Pancreas (tissue), 10 donors: ENCODE data around the gene ZNF578. TPM values are rescaled to one million over a fixed set of nuclear protein-coding genes. Genes with fewer than 3 reads are reported as not detected.
"Not testable (repeated sequence)": the region's sequence is repeated elsewhere in the genome, so short reads cannot be mapped to it uniquely, and the experiment has no call there.

Source experiments
- ATAC-seq, 4 donors: fragments of 200-7000 bp; cut with Tn5 transposase; one replicate each; pipeline versions ENCODE4 v1.8.0 to v1.9.1; 2020; ENCODE audit warnings: mild to moderate bottlenecking in 4 of 4, moderate library complexity in 4 of 4
- DNase-seq, 6 donors: peaks; one replicate each; pipeline ENCODE4 v3.0.0-alpha.2; 2020
- FAIRE-seq: peaks from 2 replicates; lab custom pipeline; 2012; peaks lifted over from hg19 to GRCh38; lab: Jason Lieb, UNC
- H3K27ac ChIP-seq, 4 donors: fragments of 200-600 bp; sonication (generic); 1 replicate in 3 of 4; 2 replicates in 1 of 4; pipeline versions ENCODE4 v1.5.0 to v1.8.0; 2020
- H3K27me3 ChIP-seq, 4 donors: fragments of 200-600 bp; one replicate each; pipeline ENCODE4 v1.8.0; 2021
- H3K36me3 ChIP-seq, 3 donors: fragments of 200-600 bp; sonication (generic) in 1 of 3; one replicate each; pipeline versions ENCODE4 v1.5.0 to v1.8.0; 2020 to 2021
- H3K4me1 ChIP-seq, 3 donors: fragments of 200-600 bp; one replicate each; pipeline ENCODE4 v1.8.0; 2021
- H3K4me3 ChIP-seq, 4 donors: fragments of 200-600 bp; sonication (generic) in 2 of 4; one replicate each; pipeline versions ENCODE4 v1.5.0 to v1.8.0; 2020 to 2021
- H3K9me3 ChIP-seq, 4 donors: fragments of 200-600 bp; one replicate each; pipeline ENCODE4 v1.8.0; 2021
- CTCF ChIP-seq, 4 donors: fragments of 200-600 bp; sonication (generic) in 3 of 4; IDR thresholded peaks; one replicate each; pipeline versions ENCODE4 v1.5.0 to v1.8.0; 2021; ENCODE audit warnings: antibody characterized with exemption in 4 of 4
- WGBS, 2 donors: extraction: QIAGEN DNeasy Blood & Tissue Kit; methylation state at CpG; one replicate each; pipeline ENCODE4 v1.1.7; 2013; 5-methylcytosine and 5-hydroxymethylcytosine counted together
- intact Hi-C, 3 donors: fragments of 100-400 bp; cut with DNase I; formaldehyde crosslinking; loops; one replicate each; pipeline versions ENCODE4 v1.11.1 to v1.14.2; 2022
- polyA plus RNA-seq, 2 donors: library from polyadenylated mRNA; stranded (reverse); fragments of 200-250 nt; gene quantifications; one replicate each; pipeline ENCODE4 v1.2.3, GENCODE V29; 2013
- total RNA-seq, 6 donors: library from RNA; stranded (reverse); fragmentation: NEBNext Ultra II Directional in 4 of 6; extraction: Animal tissue kit (Norgen Biotek cat#: 25700) in 4 of 6; gene quantifications; one replicate each; pipeline versions ENCODE4 v1.2.1 to v1.2.4, GENCODE V29; 2021 to 2023
- donor health status: healthy with polysubstance abuse.
- donor health status: DM: no; HTN: no; CAD: no; lungs with moderate emphysema.
- donor health status: DM: no; HTN: no; CAD: no.
- donor health status: control.
- donor health status: control.
- donor health status: Bipolar disorder and iron deficiency.
- donor health status: DM: yes; HTN: yes; CAD: no.
- donor health status: DM: no; HTN: no; CAD: no.
- donor health status: DM: no; HTN: no; CAD: no.
- donor health status: DM: yes; HTN: yes; CAD: no.

ZNF578 gene
- total and polyA plus RNA-seq, 8 donors = 0.15 to 2.0 (median 0.56) TPM

- H3K4me3 ChIP-seq = no peak overlapping the region
- no peak overlapping the region for H3K27ac ChIP-seq
- H3K36me3 ChIP-seq = no peaks in the 10 kb centered on the region
- DNase-seq (no peak), ATAC-seq (no peak), FAIRE-seq (no peak)
- intact Hi-C loops = no loop called here
- 20 to 21% methylated on average over 2 of the region's 2 CpGs for WGBS, 2 donors
- H3K4me1 ChIP-seq = no peaks in the 10 kb centered on the region
- H3K27me3 ChIP-seq = no peaks in the 10 kb centered on the region
- no peak for TF ChIP-seq CTCF (IDR thresholded peaks at IDR 0.05)
- H3K9me3 ChIP-seq = no peaks in the 10 kb centered on the region
These were observed 65.3 kb downstream of the ZNF578 start for GRCh38 chr19:52518646-52519045.

GRCh38 chr19:52519175-52519574 lies 65.8 kb downstream of the ZNF578 start:
- H3K4me1 ChIP-seq, intact Hi-C loops, H3K27me3 ChIP-seq, H3K4me3 ChIP-seq, FAIRE-seq, DNase-seq, H3K27ac ChIP-seq, ATAC-seq, H3K9me3 ChIP-seq, H3K36me3 ChIP-seq: not testable (repeated sequence)
- WGBS, 2 donors = 25 to 28% methylated on average over 6 to 7 of the region's 7 CpGs

- FAIRE-seq (no peak), DNase-seq (no peak), ATAC-seq (no peak)
- no peaks in the 10 kb centered on the region for H3K4me1 ChIP-seq
- no peak for TF ChIP-seq CTCF (IDR thresholded peaks at IDR 0.05)
- H3K4me3 ChIP-seq = no peak overlapping the region
- H3K9me3 ChIP-seq = no peaks in the 10 kb centered on the region
- intact Hi-C loops = no loop called here
- WGBS, 2 donors = 36 to 46% methylated on average over 4 of the region's 4 CpGs
- no peaks in the 10 kb centered on the region for H3K27me3 ChIP-seq
- no peak overlapping the region for H3K27ac ChIP-seq
- H3K36me3 ChIP-seq = no peaks in the 10 kb centered on the region
These were observed 66.7 kb downstream of the ZNF578 start for GRCh38 chr19:52520013-52520412.

GRCh38 chr19:52522551-52522950 lies 69.2 kb downstream of the ZNF578 start:
- no peak for TF ChIP-seq CTCF (IDR thresholded peaks at IDR 0.05)
- Histone ChIP-seq H3K9me3 (no peaks in the 10 kb centered on the region), H3K27me3 (no peaks in the 10 kb centered on the region), H3K27ac (no peak overlapping the region), H3K4me3 (no peak overlapping the region), H3K4me1 (no peaks in the 10 kb centered on the region), H3K36me3 (no peaks in the 10 kb centered on the region)
- no peak for ATAC-seq
- no peak for FAIRE-seq
- DNase-seq = no peak
- WGBS, 2 donors = 77 to 78% methylated on average over 14 of the region's 14 CpGs
- intact Hi-C loops = no loop called here

GRCh38 chr19:52524086-52524485 lies 70.7 kb downstream of the ZNF578 start:
- no peak for ATAC-seq
- no peak for TF ChIP-seq CTCF (IDR thresholded peaks at IDR 0.05)
- H3K27ac ChIP-seq = no peak overlapping the region
- no peak overlapping the region for H3K4me3 ChIP-seq
- 87% methylated on average over 20 of the region's 20 CpGs for WGBS, 2 donors
- no peak for FAIRE-seq
- H3K9me3 ChIP-seq = no peaks in the 10 kb centered on the region
- intact Hi-C loops = no loop called here
- H3K4me1 ChIP-seq = peaks cover 0 to 6% (median 0%) of the 10 kb centered on the region in 3 donors
- no peaks in the 10 kb centered on the region for H3K36me3 ChIP-seq
- H3K27me3 ChIP-seq = no peaks in the 10 kb centered on the region
- no peak for DNase-seq
